Measurements from ENCODE around the gene DLG4.

Gene DLG4

DNA sequence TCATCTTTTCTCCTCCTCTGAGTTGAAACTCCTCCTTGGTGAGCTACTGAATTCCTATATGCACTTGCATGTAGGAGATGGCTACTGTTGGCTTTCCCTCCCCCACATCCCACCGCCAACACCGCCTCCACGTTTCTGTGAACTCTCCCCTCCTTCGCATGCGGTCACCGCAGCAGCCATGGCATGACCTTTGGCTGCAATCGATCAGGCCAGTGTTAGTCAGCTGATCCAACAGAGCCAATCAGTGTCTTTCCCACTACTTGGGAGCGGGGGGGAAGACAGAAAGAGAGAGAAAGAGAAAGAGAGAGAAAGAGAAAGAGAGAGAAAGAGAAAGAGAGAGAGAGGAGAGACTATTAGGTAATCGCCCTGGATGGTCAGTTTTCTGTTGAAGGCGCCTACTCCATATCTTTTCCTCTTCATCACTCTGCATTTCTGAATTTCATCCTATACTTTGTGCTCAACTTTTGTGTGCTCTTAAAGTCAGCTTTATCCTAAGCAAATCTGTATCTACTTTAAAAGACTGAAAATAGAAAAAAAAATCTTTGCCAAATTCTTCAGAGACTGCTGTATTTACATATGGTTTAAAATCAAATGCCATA lies 63.2 kb downstream of the DLG4 start:
- TF ChIP-seq, protein P1, sequence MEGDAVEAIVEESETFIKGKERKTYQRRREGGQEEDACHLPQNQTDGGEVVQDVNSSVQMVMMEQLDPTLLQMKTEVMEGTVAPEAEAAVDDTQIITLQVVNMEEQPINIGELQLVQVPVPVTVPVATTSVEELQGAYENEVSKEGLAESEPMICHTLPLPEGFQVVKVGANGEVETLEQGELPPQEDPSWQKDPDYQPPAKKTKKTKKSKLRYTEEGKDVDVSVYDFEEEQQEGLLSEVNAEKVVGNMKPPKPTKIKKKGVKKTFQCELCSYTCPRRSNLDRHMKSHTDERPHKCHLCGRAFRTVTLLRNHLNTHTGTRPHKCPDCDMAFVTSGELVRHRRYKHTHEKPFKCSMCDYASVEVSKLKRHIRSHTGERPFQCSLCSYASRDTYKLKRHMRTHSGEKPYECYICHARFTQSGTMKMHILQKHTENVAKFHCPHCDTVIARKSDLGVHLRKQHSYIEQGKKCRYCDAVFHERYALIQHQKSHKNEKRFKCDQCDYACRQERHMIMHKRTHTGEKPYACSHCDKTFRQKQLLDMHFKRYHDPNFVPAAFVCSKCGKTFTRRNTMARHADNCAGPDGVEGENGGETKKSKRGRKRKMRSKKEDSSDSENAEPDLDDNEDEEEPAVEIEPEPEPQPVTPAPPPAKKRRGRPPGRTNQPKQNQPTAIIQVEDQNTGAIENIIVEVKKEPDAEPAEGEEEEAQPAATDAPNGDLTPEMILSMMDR (IDR thresholded peaks at IDR 0.05; ENCODE audit: low read depth, low read length, poor library complexity, severe bottlenecking), result no peak
- no peak for TF ChIP-seq EZH2phosphoT487 (IDR thresholded peaks at IDR 0.05; ENCODE audit: borderline replicate concordance, low read length)
- Histone ChIP-seq H3K4me3 (ENCODE audit: low read length) (no peak overlapping the region), H3K27ac (ENCODE audit: low read depth, low read length) (no peak overlapping the region), H3K9me3 (ENCODE audit: control insufficient read depth, insufficient read depth, low read length) (no peaks in the 10 kb centered on the region), H3K36me3 (ENCODE audit: control insufficient read depth, low read length) (no peaks in the 10 kb centered on the region), H3K79me2 (ENCODE audit: control insufficient read depth, low read length) (no peaks in the 10 kb centered on the region), H3K4me1 (ENCODE audit: control insufficient read depth, low read length) (no peaks in the 10 kb centered on the region), H4K20me1 (ENCODE audit: control insufficient read depth, insufficient read depth, low read depth, low read length) (no peaks in the 10 kb centered on the region), H3K9me2 (replicated peaks; ENCODE audit: control insufficient read depth, low read length) (no peaks in the 10 kb centered on the region), H3F3A (ENCODE audit: control insufficient read depth, insufficient read depth) (no peaks in the 10 kb centered on the region), H3K4me2 (ENCODE audit: low read length) (no peak overlapping the region), H3K27me3 (ENCODE audit: control insufficient read depth, low read length) (peaks cover 10% of the 10 kb centered on the region)

DNA sequence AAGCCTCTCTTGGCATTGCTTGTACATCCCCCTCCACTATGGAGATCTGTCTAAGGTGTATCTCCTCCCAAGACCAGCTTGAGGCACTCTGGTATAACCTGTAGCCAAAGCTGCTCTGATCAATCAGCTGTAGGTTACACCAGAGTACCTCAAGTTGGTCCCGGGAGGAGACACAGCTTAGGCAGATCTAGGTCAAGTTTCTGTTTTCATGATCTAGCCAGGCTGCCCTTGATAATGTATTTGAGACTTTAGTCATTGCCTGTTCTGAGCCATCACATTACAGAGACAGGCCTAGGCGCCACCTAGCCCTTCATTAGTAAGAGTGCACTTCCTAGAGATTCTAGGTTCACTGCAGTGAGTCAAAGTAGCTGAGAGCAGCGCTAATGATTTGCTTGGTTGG lies 71.9 kb downstream of the DLG4 start:
- no peaks in the 10 kb centered on the region for H3K4me1 ChIP-seq (ENCODE audit: control insufficient read depth, low read length)
- TF ChIP-seq, protein P1 (IDR thresholded peaks at IDR 0.05; ENCODE audit: low read depth, low read length, poor library complexity, severe bottlenecking), result peak; percentile 18
- no peak for TF ChIP-seq EZH2phosphoT487 (IDR thresholded peaks at IDR 0.05; ENCODE audit: borderline replicate concordance, low read length)
- H3K9me3 ChIP-seq (ENCODE audit: control insufficient read depth, insufficient read depth, low read length), result no peaks in the 10 kb centered on the region
- no peak overlapping the region for H3K27ac ChIP-seq (ENCODE audit: low read depth, low read length)
- no peaks in the 10 kb centered on the region for H3K9me2 ChIP-seq (replicated peaks; ENCODE audit: control insufficient read depth, low read length)
- no peak overlapping the region for H3K4me2 ChIP-seq (ENCODE audit: low read length)
- H4K20me1 ChIP-seq (ENCODE audit: control insufficient read depth, insufficient read depth, low read depth, low read length), result no peaks in the 10 kb centered on the region
- H3K27me3 ChIP-seq (ENCODE audit: control insufficient read depth, low read length), result no peaks in the 10 kb centered on the region; the same call in 1 of the 2 replicates
- H3K4me3 ChIP-seq (ENCODE audit: low read length), result no peak overlapping the region
- no peaks in the 10 kb centered on the region for H3K79me2 ChIP-seq (ENCODE audit: control insufficient read depth, low read length)
- no peaks in the 10 kb centered on the region for H3F3A ChIP-seq (ENCODE audit: control insufficient read depth, insufficient read depth)
- no peaks in the 10 kb centered on the region for H3K36me3 ChIP-seq (ENCODE audit: control insufficient read depth, low read length)

DNA sequence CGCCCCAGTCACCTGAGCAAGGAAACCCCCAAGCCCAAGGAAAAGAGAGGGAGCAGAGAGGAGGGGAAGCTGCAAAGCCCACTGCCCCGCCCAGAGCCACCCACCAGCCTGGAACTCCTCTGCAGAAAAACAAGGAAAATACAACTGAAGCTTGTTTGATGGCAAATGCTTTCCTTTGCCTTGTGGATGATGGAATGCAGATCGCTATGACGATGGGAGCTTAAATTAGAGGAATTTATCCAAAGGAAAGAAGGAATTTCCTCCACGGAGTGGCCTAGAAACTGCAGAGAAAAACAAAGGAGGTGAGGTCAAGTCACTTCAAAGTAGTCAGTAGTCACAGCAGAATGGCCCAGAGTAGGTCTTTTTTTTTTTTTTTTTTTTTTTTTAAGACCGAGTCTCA lies 73.5 kb downstream of the DLG4 start:
- Histone ChIP-seq H3K27me3 (ENCODE audit: control insufficient read depth, low read length) (no peaks in the 10 kb centered on the region), H3K79me2 (ENCODE audit: control insufficient read depth, low read length) (no peaks in the 10 kb centered on the region), H3K9me2 (replicated peaks; ENCODE audit: control insufficient read depth, low read length) (no peaks in the 10 kb centered on the region), H3K4me1 (ENCODE audit: control insufficient read depth, low read length) (no peaks in the 10 kb centered on the region), H3K9me3 (ENCODE audit: control insufficient read depth, insufficient read depth, low read length) (no peaks in the 10 kb centered on the region), H3K27ac (ENCODE audit: low read depth, low read length) (no peak overlapping the region), H3F3A (ENCODE audit: control insufficient read depth, insufficient read depth) (no peaks in the 10 kb centered on the region), H3K4me2 (ENCODE audit: low read length) (no peak overlapping the region), H4K20me1 (ENCODE audit: control insufficient read depth, insufficient read depth, low read depth, low read length) (no peaks in the 10 kb centered on the region), H3K4me3 (ENCODE audit: low read length) (no peak overlapping the region), H3K36me3 (ENCODE audit: control insufficient read depth, low read length) (no peaks in the 10 kb centered on the region)
- TF ChIP-seq EZH2phosphoT487 (IDR thresholded peaks at IDR 0.05; ENCODE audit: borderline replicate concordance, low read length), result no peak
- TF ChIP-seq, protein P1 (IDR thresholded peaks at IDR 0.05; ENCODE audit: low read depth, low read length, poor library complexity, severe bottlenecking), result no peak

All from DOHH2 (cell line).